Measurements from ENCODE around the gene LRMDA. TPM values are rescaled to one million over a fixed set of nuclear protein-coding genes. Genes with fewer than 3 reads are reported as not detected.
A peak's percentile ranks its signal among the peaks of the same experiment; 100 is the strongest.

Gene LRMDA
- total and polyA plus RNA-seq, 2 of the 4 experiments (the other 2 are of a cell fraction) = 0.07 TPM; not detected in 1

GRCh38 chr10:76555067-76555670 lies 1123.7 kb downstream of the LRMDA start:
- Histone ChIP-seq H2AFZ (replicated peaks; ENCODE audit: low read length, poor library complexity) (no peak overlapping the region), H4K20me1 (ENCODE audit: insufficient read depth, low read length) (no peaks in the 10 kb centered on the region), H2BK5ac (ENCODE audit: low read depth, low read length, poor library complexity, severe bottlenecking) (no peak overlapping the region), H4K5ac (ENCODE audit: low read depth, low read length) (no peak overlapping the region), H2AK5ac (ENCODE audit: low read depth, low read length) (peak overlapping the region; percentile 7; the same call in 1 of the 2 replicates), H3K27ac (ENCODE audit: insufficient read depth, low read length) (no peak overlapping the region), H3K79me1 (ENCODE audit: low read depth in 1 of 2, low read length in 2 of 2) (no peaks in the 10 kb centered on the region), H4K91ac (ENCODE audit: insufficient read depth, low read depth, low read length) (no peak overlapping the region), H3K9ac (ENCODE audit: low read depth, low read length) (no peak overlapping the region), H2BK20ac (ENCODE audit: low read depth, low read length) (no peak overlapping the region; the same call in 1 of the 2 replicates), H4K8ac (ENCODE audit: low read depth in 2 of 2, low read length in 2 of 2) (no peak overlapping the region), H3K36me3 (ENCODE audit: control insufficient read depth, insufficient read depth, low read length) (no peaks in the 10 kb centered on the region), H3K14ac (replicated peaks; ENCODE audit: low read depth, low read length) (no peak overlapping the region), H2AK9ac (replicated peaks; ENCODE audit: low read depth, low read length, poor library complexity) (no peak overlapping the region), H3K9me1 (ENCODE audit: insufficient read depth, low read length) (peaks cover 17% of the 10 kb centered on the region), H2BK120ac (ENCODE audit: low read depth, low read length) (no peak overlapping the region), H3K9me3 (ENCODE audit: control insufficient read depth, insufficient read depth, low read length) (no peaks in the 10 kb centered on the region), H3K4me3 (ENCODE audit: insufficient read depth, low read depth, low read length) (no peak overlapping the region), H3K56ac (ENCODE audit: extremely low read depth, insufficient read depth, low read length) (no peak overlapping the region), H3K23ac (ENCODE audit: low read depth, low read length) (no peak overlapping the region), H2BK15ac (ENCODE audit: low read depth, low read length) (0 out of 3 replicates have a peak overlapping the region, but pooled peaks have one; percentile 41), H3K27me3 (ENCODE audit: control insufficient read depth, insufficient read depth, low read length) (peaks cover 17% of the 10 kb centered on the region), H3K4me1 (ENCODE audit: control insufficient read depth, insufficient read depth, low read length) (peaks cover 20% of the 10 kb centered on the region), H3K4me2 (ENCODE audit: low read depth, low read length) (no peak overlapping the region), H3K18ac (ENCODE audit: low read depth, low read length) (no peak overlapping the region), H3K4ac (ENCODE audit: low read depth, low read length) (no peak overlapping the region)
- intact Hi-C loops (cut with micrococcal nuclease) = no loop called here
- no CpG with 5 or more reads among the region's 2 CpGs for WGBS, 2 experiments (ENCODE audit: extremely low coverage in 2 of 2, insufficient read length in 1 of 2)
- DNase-seq (no peak), ATAC-seq (ENCODE audit: low read depth) (no peak)
- no TSS peak for BruUV-seq (replicated peaks)
- CTCF ChIA-PET = no interaction called here
- TF ChIP-seq MAFK (IDR thresholded peaks at IDR 0.05; ENCODE audit: low read depth, low read length) = no peak
- in situ Hi-C loops (cut with MboI; ENCODE audit: low sequenced_read_pairs) = loop anchor here (10.0 to 25.0 kb wide), 3 partner anchors 432 to 1143 kb away; partner anchors contain the start of gene ZNF503
- dilution Hi-C loops (cut with HindIII; ENCODE audit: low sequenced_read_pairs, unreplicated experiment) = no loop called here
- POLR2A ChIA-PET (ENCODE audit: unreplicated experiment) = no interaction called here

All from IMR-90 (cell line).